CD4-positive, alpha-beta T cell treated with Interleukin-15 for 4 hours (primary cell): Measurements from ENCODE around the gene KIF26A.

Experiments
- DNase-seq: peaks from one replicate; pipeline ENCODE4 v3.0.0-alpha.2; 2020; ENCODE audit warnings: low spot score

Gene KIF26A

DNA sequence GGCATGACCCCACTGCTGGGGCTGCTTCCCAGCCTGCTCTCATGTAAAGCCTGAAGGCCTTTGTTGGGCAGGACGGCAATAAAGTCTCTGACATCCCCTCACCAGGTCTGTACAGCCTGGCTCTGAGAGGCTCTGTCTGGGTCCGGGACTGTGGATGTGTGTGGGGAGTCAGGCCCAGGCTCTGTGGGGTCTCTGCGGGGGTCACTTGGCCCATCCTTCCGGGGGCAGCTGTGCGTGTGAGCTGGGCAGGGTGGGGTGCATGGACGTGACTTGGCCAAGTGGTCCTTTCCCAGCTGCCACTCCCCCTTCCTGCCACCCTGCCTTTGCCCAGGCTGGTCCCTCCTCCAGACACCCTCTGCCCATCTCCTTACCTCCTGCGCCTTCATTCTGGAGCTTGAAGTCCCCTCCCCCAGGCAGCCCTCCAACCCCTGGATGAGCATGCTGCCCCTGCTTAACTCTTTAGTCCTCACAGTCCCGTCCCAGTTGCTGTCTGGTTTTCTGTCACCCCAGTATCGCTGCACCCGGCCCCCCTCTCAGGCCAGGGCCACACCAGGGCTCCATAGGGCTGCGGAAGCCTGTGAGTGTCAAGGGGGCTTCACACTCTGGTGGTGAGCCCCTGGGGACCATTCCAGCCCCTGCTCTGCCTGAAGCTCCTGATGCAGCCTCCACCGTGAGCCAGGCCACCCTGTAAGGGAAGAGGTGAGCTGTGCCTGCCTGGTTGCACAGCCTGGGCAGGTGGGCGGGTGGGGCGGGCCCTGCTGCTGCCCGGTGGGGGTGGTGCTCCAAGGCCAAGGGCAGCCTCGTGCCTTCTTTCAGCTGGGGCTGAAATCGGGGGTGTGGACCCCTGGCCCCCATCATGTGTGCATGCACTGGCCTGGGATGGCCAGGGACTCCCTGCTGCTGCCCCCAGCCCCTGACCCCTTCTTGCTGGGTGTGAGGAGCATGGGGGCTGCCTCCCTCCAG, 25.5 kb upstream of the KIF26A start:
- no peak for DNase-seq

DNA sequence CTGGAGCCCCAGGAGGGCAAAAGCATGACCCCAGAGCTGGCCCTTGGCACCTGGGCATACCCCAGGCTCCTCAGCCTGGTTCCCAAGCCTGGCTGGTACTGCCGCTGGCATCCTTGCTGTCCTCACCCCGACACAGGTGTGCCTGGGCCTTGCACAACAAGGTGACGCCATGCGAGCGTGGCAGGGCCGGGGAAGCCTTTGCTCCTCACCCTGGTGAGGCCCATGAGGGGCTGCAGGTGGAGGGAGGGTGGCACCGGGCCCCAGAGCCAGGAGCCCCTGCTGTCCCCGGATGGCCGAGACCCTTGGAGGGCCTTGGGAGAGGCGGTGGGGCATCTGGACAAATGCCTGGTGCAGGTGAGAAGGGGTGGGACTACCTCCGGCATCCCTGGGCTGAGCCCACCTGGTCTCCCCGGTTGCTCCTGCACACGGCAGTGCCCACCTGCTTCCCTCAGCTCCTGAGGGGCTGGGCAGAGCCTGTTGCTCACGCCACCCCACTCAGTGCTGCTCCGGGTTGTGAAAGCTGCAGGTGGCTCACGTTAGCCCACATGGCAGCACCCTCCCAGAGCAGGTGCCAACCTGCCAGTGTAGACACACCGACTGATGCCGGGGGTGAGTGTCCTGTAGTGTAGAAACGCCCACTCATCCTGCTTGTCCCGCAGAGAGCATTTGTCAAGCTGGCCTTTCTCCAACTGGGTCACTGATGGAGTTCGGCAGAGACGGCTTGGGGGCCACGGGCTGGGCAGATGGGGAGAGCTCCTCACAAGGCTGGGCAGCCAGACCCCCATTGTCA, 24.6 kb upstream of the KIF26A start:
- DNase-seq: no peak

DNA sequence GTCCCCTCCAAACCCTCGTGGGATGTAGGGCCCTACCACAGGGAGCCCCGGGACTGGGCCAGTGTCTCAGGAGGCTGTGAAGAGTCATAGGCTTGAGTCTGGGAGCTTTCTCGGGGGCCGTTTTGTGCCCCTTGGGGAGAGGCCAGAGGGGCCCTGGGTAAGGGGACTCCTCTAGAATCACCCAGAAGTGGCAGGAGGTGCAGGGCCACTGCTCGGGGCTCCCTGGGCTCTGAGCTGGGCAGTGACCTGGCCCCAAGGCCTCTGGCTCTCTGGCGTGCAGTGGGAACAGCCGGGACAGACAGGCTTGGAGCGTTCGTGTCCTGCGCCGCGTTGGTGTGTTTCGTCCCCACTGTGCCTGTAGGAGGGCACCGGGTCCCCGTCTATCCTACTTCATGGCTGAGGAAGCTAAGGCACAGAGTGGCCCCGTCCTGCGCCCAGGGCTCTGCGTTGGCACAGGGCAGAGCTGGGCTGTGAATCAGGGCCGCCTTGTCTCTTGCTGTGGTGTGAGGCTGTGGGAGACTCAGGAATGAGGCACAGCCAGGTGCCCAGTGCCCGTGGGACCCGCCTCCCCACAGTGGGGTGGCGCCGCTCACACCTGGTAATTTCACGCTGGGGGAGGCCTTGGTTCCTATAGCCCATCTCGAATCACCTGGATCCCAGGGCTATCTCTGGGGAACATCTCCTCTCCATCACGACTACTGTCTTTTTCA, 23.8 kb upstream of the KIF26A start:
- no peak for DNase-seq

DNA sequence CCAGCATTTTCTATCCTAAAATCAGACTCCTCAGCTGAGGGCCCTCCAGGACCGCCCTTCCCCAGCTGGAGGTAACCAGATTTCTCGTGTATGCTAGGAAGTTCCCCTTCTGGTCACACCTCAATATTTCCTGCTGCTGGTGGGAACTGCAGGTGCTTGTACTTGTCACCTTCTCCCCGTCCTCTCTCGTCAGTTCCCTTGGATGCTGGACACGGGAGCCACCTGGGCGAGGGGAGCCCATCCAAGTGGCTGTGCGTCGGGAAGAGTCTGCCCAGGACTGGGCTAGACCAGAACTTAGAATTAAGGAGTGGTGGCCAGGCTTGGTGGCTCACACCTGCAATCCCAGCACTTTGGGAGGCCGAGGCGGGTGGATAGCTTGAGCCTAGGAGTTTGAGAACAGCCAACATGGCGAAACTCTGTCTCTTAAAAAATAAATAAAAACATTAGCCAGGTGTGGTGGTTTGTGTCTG, 23.2 kb upstream of the KIF26A start:
- DNase-seq: no peak

DNA sequence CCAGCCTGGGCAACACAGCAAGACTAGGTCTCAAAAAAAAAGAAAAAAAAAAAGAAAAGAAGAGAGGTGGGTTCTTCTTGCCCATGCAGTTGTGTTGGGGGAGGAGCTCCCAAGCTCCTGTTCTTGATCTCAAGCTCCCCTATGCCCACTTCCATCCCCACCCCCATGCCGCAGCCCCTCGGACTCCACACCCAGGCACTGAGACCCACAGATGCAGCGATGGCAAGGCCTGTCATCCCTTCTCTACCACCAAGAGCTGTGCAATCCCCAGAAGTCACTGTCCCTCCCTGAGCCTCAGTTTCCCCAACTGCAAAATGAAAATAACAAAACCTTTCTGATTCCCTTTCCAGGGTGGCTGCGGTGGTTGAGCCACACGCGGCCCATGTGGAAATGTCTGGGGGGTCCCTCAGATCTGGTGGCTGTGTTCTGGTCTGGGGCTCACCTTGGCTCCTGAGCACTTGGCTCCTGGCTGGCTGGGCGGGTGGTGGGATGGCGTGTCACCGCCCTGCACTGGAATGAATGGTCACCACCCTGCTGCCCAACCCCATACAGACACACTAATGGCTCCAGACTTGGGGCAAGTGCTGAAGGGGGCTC, 22.6 kb upstream of the KIF26A start:
- no peak for DNase-seq

DNA sequence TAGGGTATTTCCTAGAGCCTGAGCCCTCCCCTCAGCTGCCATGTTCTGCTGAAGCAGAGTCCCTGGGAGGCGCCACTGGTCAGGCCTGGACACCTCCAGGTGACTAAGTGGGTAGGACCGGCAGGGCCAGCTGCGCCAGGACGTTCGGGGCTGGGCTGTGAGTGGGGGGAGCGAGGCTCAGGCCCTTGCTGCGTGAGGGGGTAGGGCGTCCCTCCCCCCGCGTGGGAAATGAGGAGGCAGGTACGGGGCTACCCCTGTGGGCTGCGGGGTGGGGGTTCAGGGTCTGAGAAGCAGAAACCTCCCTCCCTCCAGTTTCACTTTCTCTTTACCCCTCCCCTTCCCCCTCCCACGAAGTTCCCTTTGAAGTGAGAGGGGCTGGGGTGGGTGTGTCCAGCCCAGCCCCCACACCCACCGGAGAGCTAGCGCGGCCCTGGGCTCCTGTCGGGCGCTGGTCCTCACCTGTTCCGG, 22.1 kb upstream of the KIF26A start:
- no peak for DNase-seq

DNA sequence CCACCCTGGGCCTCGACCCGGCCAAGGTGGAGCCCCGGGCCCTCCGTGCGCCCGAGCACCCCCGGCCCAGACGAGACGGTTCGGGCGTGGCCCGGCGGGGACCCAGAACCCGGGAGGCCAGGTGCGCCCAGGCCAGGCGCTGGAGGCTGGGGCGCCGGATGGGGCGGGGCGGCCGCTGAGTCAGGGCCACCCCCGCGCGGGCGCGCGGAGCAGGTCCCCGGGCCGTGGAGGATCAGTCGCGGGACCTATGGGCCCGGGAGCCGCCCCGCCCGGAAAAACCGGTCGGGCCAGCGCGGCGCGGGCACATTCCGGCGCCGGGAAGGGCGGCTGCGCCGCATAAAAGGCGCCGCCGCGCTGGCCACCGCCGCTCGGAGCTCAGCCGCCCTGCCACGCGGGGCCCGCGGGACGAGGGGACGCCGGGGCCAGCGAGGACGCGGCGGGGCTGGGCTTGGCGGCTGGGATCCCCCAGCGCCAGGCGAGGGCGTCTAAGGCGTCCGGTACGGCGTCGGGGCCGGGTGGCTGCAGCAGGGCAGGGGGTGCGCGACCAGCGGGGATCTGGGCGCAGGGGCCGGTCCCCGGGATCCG, 21.5 kb upstream of the KIF26A start:
- no peak for DNase-seq

DNA sequence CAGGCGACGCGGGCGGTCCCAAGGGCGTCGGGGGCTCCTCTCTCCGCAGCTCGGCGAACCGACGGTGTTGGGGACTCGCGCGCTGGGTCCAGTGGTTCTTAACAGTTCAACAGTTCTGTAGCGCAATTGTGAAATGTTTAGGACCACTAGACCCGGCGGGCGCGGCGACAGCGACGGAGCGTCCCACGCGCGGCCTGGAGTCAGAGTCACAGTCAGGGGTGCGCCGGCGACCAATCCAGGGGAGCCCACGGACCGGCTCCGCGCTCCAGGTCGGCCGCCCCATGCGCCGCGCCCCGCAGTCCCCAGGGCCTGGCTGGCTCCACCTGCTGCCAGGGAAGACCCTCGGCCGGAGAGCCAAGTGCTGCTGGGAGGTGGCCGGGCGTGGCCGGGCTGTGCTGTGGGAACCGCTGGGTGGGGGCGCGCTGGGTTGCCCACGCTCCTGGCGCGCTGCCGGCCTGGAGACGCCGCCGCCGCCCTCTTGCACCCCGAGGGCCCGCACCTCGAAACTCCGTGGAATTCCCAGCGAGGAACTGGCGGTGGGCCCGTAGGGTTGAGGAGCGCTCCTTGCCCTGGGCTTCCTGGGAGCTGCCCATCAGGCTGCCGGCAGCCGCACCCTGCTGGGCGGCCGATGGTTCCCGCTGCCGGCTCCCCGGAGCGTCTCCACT, 20.9 kb upstream of the KIF26A start:
- no peak for DNase-seq

DNA sequence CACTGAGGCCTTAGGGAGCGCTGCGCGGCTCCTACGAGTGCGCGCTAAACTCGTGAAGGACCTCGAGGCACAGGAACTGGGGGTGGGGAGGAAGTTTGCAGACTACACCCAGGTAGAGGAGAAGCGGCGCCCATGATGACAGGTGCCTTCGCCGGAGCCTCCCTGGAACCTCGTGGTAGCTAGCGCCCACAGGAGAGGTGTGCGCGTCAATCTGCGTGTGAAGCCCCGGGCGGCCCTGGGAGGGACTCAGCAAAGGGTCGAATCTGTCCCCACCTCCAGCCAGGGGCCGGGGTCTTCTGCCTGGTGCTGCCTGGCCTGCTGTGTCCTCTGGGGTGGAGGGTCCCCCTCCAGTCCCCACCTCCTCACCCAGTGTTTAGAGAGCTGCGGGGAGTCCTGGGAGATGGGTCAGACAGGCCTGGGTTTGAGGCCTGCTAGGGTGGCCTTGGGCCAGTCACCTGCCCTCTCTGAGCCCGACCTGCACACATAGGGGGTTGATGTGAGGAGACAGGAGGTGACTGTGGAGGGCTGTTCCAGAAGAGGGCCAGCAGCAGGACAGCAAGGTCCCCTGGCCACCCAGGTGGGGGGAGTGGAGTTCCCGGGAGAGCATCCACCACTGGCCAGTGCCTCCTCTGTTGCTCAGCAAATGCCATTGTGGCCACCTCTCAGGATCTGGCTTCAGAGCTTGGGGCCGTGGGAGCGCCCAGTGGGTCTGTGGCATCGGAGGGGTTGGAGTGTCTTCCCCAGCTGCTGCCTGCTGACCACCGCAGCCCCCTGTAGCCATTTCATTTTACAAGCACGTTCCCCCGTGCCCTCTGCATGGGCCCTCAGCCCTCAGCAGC, 20.2 kb upstream of the KIF26A start:
- DNase-seq: no peak

DNA sequence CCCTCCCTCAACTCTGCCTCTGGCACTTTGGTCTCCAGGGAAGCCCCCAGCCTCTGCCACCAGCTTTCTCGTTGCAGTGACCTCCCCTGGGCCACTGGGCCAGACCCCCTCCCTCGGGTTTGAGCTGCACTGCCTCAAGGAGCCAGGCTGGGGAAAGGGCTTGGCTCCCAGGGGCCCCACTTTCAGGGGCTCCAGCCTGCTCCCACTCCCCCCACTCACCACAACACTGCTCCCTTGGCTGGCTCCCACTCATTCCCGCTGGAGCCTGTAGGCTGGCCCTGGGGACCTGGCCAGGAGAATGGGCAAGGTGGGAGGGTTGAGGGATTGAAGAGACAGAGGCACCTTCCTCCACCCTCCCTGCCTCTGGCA, 19.3 kb upstream of the KIF26A start:
- no peak for DNase-seq

DNA sequence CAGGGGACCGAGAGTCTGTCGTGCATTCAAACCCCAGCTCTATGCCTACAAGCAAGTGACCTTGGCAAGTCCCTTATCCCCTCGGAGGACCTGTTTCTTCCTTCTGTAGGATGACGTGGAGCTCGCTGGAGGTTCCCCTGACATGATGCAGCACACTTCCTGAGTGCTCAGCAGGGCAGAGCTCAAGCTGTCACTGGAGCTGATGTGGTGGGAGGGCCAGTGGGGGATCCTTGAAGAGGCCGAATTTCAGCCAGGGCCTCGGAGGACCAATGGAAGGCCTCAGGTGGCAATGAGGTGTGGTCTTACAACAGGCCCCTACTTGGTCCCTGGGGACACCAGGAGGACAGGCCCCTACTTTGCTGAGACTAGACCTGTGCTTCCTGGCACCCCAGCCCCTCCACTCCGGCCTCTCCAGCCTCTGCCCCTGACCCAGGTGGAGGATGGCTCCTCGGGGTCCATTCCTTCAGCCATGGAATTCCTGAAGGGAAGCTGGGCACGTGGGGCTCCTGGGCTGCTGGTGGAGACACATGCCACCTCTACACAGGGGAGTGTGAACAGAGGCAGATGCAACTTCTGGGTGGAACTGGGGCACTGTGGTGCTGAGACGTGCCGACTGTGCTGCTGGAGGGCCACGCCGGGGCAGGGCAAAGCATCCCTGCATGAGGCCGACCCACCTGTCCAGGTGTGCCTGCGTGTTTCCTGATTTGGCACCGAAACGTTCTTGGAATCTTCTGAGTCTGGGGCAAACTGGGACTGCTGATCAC, 18.7 kb upstream of the KIF26A start:
- no peak for DNase-seq

DNA sequence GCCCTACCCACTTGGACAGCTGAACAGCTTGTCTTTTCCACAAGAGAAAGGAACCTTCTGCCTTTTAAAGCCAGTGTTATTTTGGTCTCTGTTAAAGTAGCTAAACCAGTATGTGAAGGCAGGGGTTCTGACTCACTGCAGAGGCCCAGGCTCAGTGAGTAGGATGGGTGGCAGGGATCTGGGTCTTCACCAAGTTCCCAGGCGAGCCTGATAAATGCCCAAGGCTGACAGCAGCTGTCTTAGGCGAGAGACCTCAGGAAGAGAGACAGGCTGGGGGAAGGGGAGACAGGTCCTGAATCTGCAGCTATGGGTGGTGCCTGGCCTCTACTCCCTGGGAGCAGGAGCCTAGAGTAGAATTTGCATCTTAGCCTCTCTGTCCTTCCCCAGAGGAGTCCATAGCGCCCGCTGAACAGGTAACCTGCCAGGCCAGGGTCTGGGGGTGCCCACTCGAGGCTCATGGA, 18.1 kb upstream of the KIF26A start:
- no peak for DNase-seq

DNA sequence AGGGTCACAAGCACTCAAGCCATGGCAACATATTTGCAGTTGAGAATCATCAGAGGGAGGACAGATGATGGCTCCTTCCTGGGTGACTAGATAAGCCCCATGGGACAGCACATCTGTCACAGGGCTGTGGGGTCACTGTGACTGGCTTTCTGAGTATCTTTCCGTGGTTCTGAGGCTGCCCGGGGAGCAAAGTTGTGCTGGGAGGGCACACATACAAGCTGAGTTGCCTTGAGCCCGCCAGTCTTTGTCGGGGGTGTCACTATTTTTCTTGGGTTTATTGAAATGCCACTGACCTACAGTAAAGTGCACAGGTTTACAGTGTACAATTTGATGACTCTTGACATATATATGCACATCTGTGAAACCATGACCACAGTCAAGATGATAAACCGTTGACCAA, 17.2 kb upstream of the KIF26A start:
- no peak for DNase-seq

DNA sequence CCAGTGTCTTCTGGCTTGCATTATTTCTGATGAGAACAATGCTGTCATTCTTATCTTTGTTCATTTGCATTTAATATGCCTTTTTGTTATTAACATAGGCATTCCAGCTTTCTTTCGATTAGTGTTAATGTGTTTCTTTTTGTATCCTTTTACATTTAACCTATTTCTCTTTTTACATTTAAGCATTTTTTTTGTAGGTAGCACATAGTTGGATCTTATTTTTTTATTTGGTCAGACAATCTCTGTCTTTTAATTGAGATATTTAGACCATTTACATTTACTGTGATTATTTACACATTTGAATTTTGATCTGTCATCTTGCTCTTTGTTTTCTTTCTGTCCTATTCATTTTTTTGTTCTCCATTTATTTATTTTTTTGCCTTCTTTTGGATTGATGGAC, 14.5 kb upstream of the KIF26A start:
- DNase-seq: no peak

DNA sequence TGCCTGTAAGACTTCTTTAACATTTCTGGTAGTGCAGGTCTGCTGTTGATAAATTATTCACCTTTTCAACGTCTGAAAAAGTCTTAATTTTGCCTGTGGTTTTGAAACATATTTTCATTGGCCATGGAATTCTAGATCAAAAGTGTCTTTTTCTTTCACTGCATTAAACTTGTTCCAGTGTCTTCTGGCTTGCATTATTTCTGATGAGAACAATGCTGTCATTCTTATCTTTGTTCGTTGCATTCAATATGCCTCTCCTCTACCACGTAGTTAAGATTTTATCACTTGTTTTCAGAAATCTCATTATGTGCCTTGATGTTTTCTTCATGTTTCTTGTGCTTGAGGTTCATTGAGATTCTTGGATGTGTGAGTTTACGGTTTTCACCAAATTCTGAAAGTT, 13.4 kb upstream of the KIF26A start:
- DNase-seq: no peak

DNA sequence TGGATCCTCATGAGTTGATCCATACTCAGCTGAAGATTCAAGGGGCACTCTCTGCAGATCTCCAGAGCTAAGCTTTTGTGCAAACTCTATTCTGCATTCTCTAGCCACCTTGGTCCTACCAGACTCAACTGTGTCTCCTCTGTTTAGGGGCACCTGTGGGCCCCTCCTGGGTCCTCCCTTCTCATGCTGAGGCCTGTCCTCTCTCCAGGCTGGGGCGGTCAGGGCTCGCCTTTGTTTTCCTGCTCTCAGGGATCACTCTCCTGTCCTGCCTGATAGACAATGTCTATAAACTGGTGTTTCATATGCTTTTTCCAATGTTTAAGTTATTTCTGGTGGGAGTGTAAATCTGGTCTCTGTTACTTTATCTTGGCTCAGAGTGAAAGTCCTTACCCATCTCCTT, 11.6 kb upstream of the KIF26A start:
- no peak for DNase-seq

DNA sequence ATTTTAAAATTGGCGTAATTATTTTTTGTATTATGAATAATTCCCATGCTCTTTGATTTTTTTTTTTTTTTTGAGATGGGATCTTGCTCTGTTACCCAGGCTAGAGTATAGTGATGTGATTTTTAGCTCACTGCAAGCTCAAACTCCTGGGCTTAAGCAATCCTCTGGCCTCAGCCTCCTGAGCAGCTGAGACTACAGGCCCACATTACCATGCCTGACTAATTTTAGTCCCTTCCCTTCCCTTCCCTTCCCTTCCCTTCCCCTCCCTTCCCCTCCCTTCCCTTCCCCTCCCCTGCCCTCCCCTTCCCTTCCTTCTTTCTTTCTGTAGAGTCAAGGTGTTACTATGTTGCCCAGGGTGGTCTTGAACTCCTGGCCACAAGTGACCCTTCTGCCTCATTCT, 9.4 kb upstream of the KIF26A start:
- no peak for DNase-seq

DNA sequence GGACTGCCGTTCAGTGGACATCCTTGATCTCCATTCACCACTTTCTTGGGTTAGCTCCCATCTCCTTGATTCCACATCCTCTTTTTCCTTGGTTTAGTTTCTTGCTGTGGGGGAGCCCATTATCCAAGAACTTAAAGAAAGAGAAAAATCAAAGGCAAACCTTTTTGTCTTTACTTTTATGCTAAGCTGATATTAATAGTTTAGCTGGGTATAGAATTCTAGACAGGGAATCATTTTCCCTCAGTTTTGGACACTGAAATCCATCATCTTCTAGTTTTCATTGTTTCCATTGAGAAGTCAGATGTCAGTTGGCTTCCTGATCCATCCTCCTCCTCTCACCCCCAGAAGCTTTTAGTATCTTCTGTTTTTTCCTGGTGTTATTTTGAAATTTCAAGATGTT, 8.8 kb upstream of the KIF26A start:
- DNase-seq: no peak

DNA sequence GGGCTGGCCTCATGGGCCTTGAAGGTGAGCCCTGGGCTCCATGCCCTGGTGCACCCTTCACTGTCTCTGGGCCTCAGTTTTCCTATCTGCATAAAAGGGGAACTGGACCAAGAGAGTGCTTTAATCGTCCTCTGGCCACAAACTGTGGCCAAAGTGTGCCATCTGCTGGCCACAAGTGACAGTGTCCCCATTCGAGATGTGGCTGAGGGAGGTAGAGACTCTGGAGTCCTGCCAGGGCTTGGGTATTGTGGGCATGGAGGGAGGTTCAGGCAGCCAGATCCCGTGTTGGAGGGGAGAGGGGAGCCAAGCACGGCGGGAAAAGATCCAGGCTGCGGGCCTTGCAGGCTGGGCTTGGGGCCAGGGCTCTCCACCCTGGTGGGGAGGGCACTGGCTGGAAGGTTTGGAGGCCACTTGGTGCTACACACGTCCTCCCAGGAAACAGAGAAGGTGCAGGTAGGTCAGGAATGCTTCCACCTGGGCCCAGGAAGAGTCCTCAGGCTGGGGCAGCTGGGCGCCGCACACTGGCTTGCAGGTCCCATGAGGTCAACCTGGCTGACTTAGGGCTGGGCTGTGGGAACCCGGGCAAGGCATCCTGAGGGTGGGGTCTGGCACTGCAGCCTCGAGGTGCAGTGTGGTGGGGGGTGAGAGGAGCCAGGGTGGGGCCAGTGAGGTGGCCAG, 7.3 kb upstream of the KIF26A start:
- no peak for DNase-seq
